K562 (cell line): ENCODE results near the gene BAZ2A. TPM values are rescaled to one million over a fixed set of nuclear protein-coding genes. Genes with fewer than 3 reads are reported as not detected.

ENCODE experiments used
- ARID1B ChIP-seq: fragments of 450-650 bp; IDR thresholded peaks from 2 replicates; pipeline ENCODE4 v1.6.1; 2016; ENCODE audit warnings: antibody characterized with exemption, mild to moderate bottlenecking, inconsistent platforms
- CBFA2T2 ChIP-seq: fragments of 450-650 bp; conservative IDR thresholded peaks from 2 replicates; pipeline ENCODE4 v1.6.1; 2017; ENCODE audit warnings: mild to moderate bottlenecking
- FOS ChIP-seq: IDR thresholded peaks from 3 replicates; pipeline ENCODE4 v1.6.1; 2011; ENCODE audit not compliant: insufficient read length; ENCODE audit errors: extremely low read depth
- JUNB ChIP-seq: fragments of 450-650 bp; formaldehyde crosslinking; conservative IDR thresholded peaks from 2 replicates; pipeline ENCODE4 v1.4.0; 2020; ENCODE audit warnings: mild to moderate bottlenecking
- MAZ ChIP-seq, 2 experiments: fragments of 450-650 bp in 1 of 2; sonication (generic) in 1 of 2; formaldehyde crosslinking; IDR thresholded peaks in 1 of 2; conservative IDR thresholded peaks in 1 of 2; 2 replicates each; pipeline versions ENCODE4 v1.4.0 to v1.5.0; 2020; ENCODE audit warnings: mild to moderate bottlenecking in 1 of 2, missing genetic modification reagents in 1 of 2
- MEIS2 ChIP-seq: fragments of 450-650 bp; IDR thresholded peaks from 2 replicates; pipeline ENCODE4 v1.6.1; 2014; ENCODE audit warnings: mild to moderate bottlenecking; ENCODE audit not compliant: partially characterized antibody
- NFE2 ChIP-seq: IDR thresholded peaks from 2 replicates; pipeline ENCODE4 v1.6.1; 2014; ENCODE audit warnings: antibody characterized with exemption, low read depth
- NFIX ChIP-seq: fragments of 250-450 bp; sonication (Bioruptor Pico); IDR thresholded peaks from 2 replicates; pipeline ENCODE4 v1.4.0; 2020; ENCODE audit warnings: low read depth, mild to moderate bottlenecking, moderate library complexity
- NRF1 ChIP-seq, 2 experiments: fragments of 450-650 bp; IDR thresholded peaks in 1 of 2; conservative IDR thresholded peaks in 1 of 2; 2 replicates each; pipeline ENCODE4 v1.6.1; 2014; ENCODE audit warnings: mild to moderate bottlenecking in 2 of 2
- PBX2 ChIP-seq, 2 experiments: IDR thresholded peaks in 1 of 2; conservative IDR thresholded peaks in 1 of 2; 2 replicates each; pipeline ENCODE4 v1.6.1; 2016; ENCODE audit warnings: low read depth in 2 of 2, mild to moderate bottlenecking in 1 of 2, missing compliant biosample characterization in 1 of 2, missing genetic modification characterization in 1 of 2, moderate library complexity in 1 of 2
- PHF8 ChIP-seq: fragments of 200-600 bp; sonication (generic); IDR thresholded peaks from 2 replicates; pipeline ENCODE4 v1.6.1; 2012; ENCODE audit warnings: mixed run types, mild to moderate bottlenecking, inconsistent platforms, low read length, moderate library complexity, borderline replicate concordance
- POLR2G ChIP-seq: fragments of 200-400 bp; formaldehyde crosslinking; IDR thresholded peaks from 2 replicates; pipeline ENCODE4 v1.6.1; 2017; ENCODE audit warnings: low read depth, mild to moderate bottlenecking, antibody characterized with exemption, low read length, moderate library complexity
- RBFOX2 ChIP-seq: fragments of 200-400 bp; formaldehyde crosslinking; IDR thresholded peaks from 2 replicates; pipeline ENCODE4 v1.6.1; 2017; ENCODE audit warnings: low read depth, mild to moderate bottlenecking, low read length, moderate library complexity
- SUPT5H ChIP-seq: fragments of 450-650 bp; IDR thresholded peaks from 2 replicates; pipeline ENCODE4 v1.6.1; 2016
- TAF1 ChIP-seq: IDR thresholded peaks from 2 replicates; pipeline ENCODE4 v1.6.1; 2011; ENCODE audit warnings: mild to moderate bottlenecking, low read length, moderate library complexity; ENCODE audit not compliant: insufficient read depth, control insufficient read depth, severe bottlenecking; ENCODE audit errors: extremely low read depth
- ZBED1 ChIP-seq: IDR thresholded peaks from 2 replicates; pipeline ENCODE4 v1.6.1; 2014
- ZFX ChIP-seq: sonication (generic); formaldehyde crosslinking; IDR thresholded peaks from 2 replicates; pipeline ENCODE4 v1.8.0; 2022; ENCODE audit warnings: mild to moderate bottlenecking, missing genetic modification reagents, moderate library complexity
- ZHX1 ChIP-seq: fragments of 150-350 bp; conservative IDR thresholded peaks from 2 replicates; pipeline ENCODE4 v1.6.1; 2014; ENCODE audit warnings: low read length
- ZNF12 ChIP-seq: sonication (generic); formaldehyde crosslinking; IDR thresholded peaks from 2 replicates; pipeline ENCODE4 v1.4.0; 2020; ENCODE audit warnings: mild to moderate bottlenecking, missing genetic modification reagents
- ZNF384 ChIP-seq: IDR thresholded peaks from 2 replicates; pipeline ENCODE4 v1.6.1; 2012; ENCODE audit warnings: low read depth, low read length, improper control_type of control experiment
- polyA plus RNA-seq, 8 experiments: library from polyadenylated mRNA; depleted of rRNA in 4 of 8; stranded (reverse) in 5 of 8; unstranded in 3 of 8; fragments of >200 nt; fragmentation: Nextera tagmentation in 2 of 8; fragmentation: Illumina TruSeq in 1 of 8; extraction: Ambion mirVana in 2 of 8; extraction: Trizol in 1 of 8; gene quantifications; 2 replicates each; pipeline versions ENCODE4 v1.2.1 to v1.2.3, GENCODE V29; 2011 to 2014; ENCODE audit warnings: inconsistent platforms in 1 of 8, missing spikeins in 1 of 8
- total RNA-seq, 7 experiments: library from RNA; depleted of rRNA in 6 of 7; stranded (reverse); fragments of >200 nt in 6 of 7; fragmentation: Illumina TruSeq in 2 of 7; extraction: Trizol in 2 of 7; gene quantifications; 2 replicates each; pipeline versions ENCODE4 v1.2.1 to v1.2.3, GENCODE V29; 2011 to 2021; ENCODE audit warnings: low replicate concordance in 1 of 7
- TF ChIP-seq, protein P1 (sequence below): fragments of 250-450 bp; sonication (Bioruptor Pico); IDR thresholded peaks from 2 replicates; pipeline ENCODE4 v1.6.1; 2021; ENCODE audit warnings: mild to moderate bottlenecking

The BAZ2A gene
- total and polyA plus RNA-seq, 9 of the 15 experiments (the other 6 are each of a cell fraction or from before 2014, with no cell fraction given) = 4.5 to 86.4 (median 26.2) TPM

DNA sequence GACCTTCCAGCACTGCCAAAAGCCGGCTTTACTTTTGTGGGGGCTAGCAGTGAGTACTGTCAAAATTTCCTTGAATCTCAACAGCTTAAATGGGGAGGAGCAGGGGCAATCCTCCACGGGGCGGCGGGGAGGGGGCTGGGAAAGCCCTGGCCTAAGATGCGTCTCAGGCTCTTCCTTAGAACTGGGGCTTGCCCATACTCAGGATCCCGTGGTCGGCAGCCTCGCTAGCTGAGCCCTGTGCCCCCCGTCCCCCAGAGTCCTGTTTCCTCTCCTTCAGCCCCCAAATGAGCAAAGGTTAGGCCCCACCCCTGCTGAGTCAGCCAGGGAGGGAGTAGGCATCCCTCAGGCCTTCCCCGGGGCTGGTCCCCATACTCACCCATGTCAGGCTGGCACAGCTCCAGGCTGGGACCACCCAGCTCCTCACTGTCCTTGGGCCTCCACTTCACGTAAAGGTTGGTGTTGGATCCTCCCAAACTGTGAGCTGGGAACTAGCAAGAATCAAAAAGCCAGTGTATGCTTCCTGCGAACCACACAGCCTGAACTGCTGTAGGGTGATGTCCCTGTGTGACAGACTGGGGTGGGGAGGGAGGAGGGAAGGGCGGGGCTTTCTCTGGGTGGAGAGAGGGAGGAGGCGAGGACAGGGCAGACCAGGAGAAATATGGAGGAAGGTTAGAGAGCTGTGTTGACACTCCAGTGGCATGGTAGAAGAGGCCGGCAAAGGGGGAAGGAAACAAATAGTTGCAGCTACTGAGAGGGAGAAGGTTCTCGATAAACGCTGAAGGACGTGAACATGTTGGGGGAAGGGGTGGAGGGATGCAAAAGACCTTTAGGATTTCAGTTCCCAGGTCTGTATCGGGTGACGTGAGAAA is 5.9 kb upstream of the BAZ2A start (continued):
- TF ChIP-seq PBX2 (CRISPR knock-in tag; IDR thresholded peaks at IDR 0.05; ENCODE audit: low read depth) (peak; percentile 51; the same call in 1 of the 2 replicates), PBX2 (tag; conservative IDR thresholded peaks at IDR 0.05; ENCODE audit: low read depth) (peak; percentile 65), CBFA2T2 (no peak), NFE2 (peak; percentile 81), TAF1 (peak; percentile 9), ARID1B (peak; percentile 58; the same call in 1 of the 2 replicates), JUNB (no peak), PHF8 (peak; percentile 50; the same call in 1 of the 2 replicates), RBFOX2 (peak; percentile 43; the same call in 1 of the 2 replicates), FOS (no peak), ZBED1 (no peak), NFIX (CRISPR knock-in tag) (no peak), POLR2G (peak; percentile 59; the same call in 1 of the 2 replicates), MAZ (CRISPR knock-in tag; conservative IDR thresholded peaks at IDR 0.05 in 1 of 2, IDR thresholded peaks at IDR 0.05 in 1 of 2) (peak; percentile 50 to 67; a peak in 3 of 4 replicates), NRF1 (conservative IDR thresholded peaks at IDR 0.05 in 1 of 2, IDR thresholded peaks at IDR 0.05 in 1 of 2) (no peak), ZNF12 (CRISPR knock-in tag) (no peak), ZHX1 (no peak), MEIS2 (peak; percentile 42), SUPT5H (peak; percentile 61), ZNF384 (no peak), ZFX (CRISPR knock-in tag) (peak; percentile 70)
- TF ChIP-seq, protein P1, sequence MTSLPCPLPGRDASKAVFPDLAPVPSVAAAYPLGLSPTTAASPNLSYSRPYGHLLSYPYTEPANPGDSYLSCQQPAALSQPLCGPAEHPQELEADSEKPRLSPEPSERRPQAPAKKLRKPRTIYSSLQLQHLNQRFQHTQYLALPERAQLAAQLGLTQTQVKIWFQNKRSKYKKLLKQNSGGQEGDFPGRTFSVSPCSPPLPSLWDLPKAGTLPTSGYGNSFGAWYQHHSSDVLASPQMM (CRISPR knock-in tag) = no peak
